Activated T-cell treated with anti-CD3 and anti-CD28 coated beads, Interleukin-2, amount 50 U/mL, for 4 hours (primary cell): ENCODE measurements around the gene EVA1A. TPM values are rescaled to one million over a fixed set of nuclear protein-coding genes. Genes with fewer than 3 reads are reported as not detected.

ENCODE experiments used
- ATAC-seq, 2 donors: fragments of 200-7000 bp; cut with Tn5 transposase; one replicate each; pipeline ENCODE4 v1.10.0; 2021
- DNase-seq: peaks from one replicate; pipeline ENCODE4 v3.0.0-alpha.2; 2020
- H3K27me3 Mint-ChIP-seq: one replicate; pipeline ENCODE4 v1.8.0; 2021; ENCODE audit warnings: low read depth, mixed read lengths
- H3K36me3 Mint-ChIP-seq: one replicate; pipeline ENCODE4 v1.8.0; 2022; ENCODE audit warnings: mixed read lengths; ENCODE audit not compliant: insufficient read depth
- H3K4me1 Mint-ChIP-seq: one replicate; pipeline ENCODE4 v1.8.0; 2021; ENCODE audit warnings: low read depth, mixed read lengths
- H3K4me3 Mint-ChIP-seq: one replicate; pipeline ENCODE4 v1.8.0; 2021; ENCODE audit warnings: mild to moderate bottlenecking, moderate library complexity, mixed read lengths
- H3K9me3 Mint-ChIP-seq: one replicate; pipeline ENCODE4 v1.8.0; 2021; ENCODE audit warnings: mixed read lengths
- total RNA-seq, 3 donors: library from RNA; stranded (reverse); gene quantifications; one replicate each; pipeline ENCODE4 v1.2.1, GENCODE V29; 2021

Gene EVA1A
- total RNA-seq, 3 donors from 2014 or later, result 0.13 TPM; not detected in 2

DNA sequence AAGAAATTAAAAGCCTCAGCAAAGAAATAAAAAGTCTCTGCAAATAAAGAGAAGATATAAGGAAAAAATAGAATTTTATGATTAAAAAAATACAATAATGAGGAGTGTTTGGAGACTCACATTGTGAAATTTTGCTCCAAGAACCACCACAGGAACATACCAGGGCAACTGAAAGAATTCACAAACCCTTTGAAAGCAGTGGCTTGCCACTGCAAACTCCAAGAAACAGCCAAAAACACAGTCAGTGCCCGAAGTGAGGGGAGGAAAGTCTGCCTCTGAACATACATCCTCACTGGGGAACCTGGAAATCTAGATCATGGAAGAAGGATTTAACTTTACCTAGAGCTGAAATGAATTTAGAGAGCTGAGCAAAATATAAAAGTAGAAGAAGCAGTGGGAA lies 33.1 kb downstream of the EVA1A start:
- Mint-ChIP-seq H3K4me3 (no peak overlapping the region), H3K27me3 (peaks cover 11% of the 10 kb centered on the region), H3K9me3 (no peaks in the 10 kb centered on the region), H3K4me1 (no peaks in the 10 kb centered on the region), H3K36me3 (no peaks in the 10 kb centered on the region)
- no peak for ATAC-seq
- DNase-seq, result no peak

GRCh38 chr2:75526842-75527241 lies 33.9 kb downstream of the EVA1A start:
- DNase-seq (no peak), ATAC-seq (no peak)
- no peaks in the 10 kb centered on the region for H3K4me1 Mint-ChIP-seq
- H3K4me3 Mint-ChIP-seq, result no peak overlapping the region
- H3K9me3 Mint-ChIP-seq, result no peaks in the 10 kb centered on the region
- H3K27me3 Mint-ChIP-seq, result peaks cover 11% of the 10 kb centered on the region
- H3K36me3 Mint-ChIP-seq, result no peaks in the 10 kb centered on the region

DNA sequence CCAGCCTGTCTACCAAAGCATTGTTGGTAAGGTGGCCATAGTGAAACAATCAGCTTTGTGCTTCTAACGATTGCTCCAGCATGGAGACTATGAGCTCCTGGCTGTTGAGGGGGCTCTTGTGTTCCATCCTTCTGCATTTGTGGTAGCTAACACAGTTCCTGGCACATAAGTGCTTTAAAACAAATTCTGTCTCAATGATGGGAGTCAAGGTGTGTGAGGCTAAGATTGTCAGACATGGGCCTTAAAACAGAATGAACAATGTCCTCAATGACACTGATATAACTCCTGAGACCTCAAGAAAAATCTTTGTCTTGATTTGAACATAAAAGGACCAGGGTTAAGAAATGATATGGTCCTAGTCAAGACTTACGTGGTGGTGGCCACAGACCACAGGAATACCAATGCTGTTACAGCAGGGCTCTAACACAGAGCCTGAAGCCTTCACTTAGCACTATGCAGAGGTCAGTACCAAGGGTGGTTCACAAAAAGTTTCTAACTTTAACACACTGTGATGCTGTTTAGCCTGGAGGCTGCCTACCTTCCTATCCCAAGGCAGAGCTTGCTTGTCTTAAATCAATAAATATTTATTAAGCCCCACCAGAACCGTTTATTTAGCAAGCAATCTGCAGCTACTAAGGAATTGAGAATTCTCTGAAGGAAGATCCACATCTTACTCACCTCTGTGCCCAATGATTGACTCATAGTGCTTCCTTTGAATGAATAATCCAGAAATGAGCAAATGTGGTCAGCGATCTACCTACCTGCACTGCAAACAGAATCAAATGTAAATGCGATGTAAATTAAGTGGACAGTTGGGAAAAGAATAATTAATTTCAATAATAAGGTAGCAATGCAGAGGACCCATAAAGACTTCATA lies 35.1 kb downstream of the EVA1A start:
- H3K36me3 Mint-ChIP-seq, result no peaks in the 10 kb centered on the region
- no peaks in the 10 kb centered on the region for H3K9me3 Mint-ChIP-seq
- no peaks in the 10 kb centered on the region for H3K4me1 Mint-ChIP-seq
- peaks cover 11% of the 10 kb centered on the region for H3K27me3 Mint-ChIP-seq
- ATAC-seq, result peak in 1 of 2 donors; percentile 21
- no peak for DNase-seq
- no peak overlapping the region for H3K4me3 Mint-ChIP-seq

GRCh38 chr2:75524276-75524911 lies 36.3 kb downstream of the EVA1A start:
- no peak for ATAC-seq
- no peak for DNase-seq
- no peaks in the 10 kb centered on the region for H3K36me3 Mint-ChIP-seq
- H3K9me3 Mint-ChIP-seq, result no peaks in the 10 kb centered on the region
- H3K27me3 Mint-ChIP-seq, result peaks cover 11% of the 10 kb centered on the region
- H3K4me1 Mint-ChIP-seq, result no peaks in the 10 kb centered on the region
- no peak overlapping the region for H3K4me3 Mint-ChIP-seq

DNA sequence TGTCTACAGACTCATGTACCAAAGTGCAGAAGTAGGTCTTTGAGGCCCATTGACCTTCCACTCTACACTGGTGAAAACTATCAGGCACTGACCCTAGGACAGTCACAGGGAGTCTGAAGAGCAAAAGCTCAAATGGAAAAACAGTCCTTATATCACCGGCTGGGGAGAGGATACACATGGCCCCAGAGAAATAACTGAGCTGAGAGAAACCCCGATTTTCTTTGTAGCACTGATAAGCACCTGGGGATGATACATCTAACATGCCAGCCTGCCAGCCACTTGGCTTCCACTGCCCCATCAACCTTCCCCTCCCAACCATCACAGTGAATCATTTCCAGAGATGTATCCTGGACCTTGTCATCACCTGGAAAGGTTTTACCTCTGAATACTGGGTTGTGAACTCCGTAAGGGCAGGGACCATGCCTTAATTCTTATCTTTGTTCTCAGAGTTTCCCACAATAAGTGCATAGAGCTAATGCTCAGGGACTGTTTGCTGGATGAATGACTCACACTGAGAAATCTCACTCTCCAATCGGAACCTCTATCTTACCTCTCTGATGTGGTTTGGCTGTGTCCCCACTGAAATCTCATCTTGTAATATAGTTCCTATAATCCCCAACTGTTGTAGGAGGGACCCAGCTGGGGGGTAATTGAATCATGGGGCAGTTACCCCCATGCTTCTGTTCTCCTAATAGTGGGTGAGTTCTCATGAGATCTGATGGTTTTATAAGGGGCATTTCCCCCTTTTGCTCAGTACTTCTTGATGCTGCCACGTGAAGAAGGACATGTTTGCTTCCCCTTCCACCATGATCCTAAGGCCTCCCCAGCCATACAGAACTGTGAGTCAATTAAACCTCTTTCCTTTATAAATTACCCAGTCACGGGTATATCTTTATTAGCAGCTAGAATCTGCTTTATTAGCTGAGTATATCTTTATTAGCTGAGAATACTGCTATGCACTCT lies 37.1 kb downstream of the EVA1A start:
- no peaks in the 10 kb centered on the region for H3K4me1 Mint-ChIP-seq
- no peak for DNase-seq
- no peak overlapping the region for H3K4me3 Mint-ChIP-seq
- H3K9me3 Mint-ChIP-seq, result no peaks in the 10 kb centered on the region
- H3K36me3 Mint-ChIP-seq, result no peaks in the 10 kb centered on the region
- peak; percentile 26 to 54 for ATAC-seq
- H3K27me3 Mint-ChIP-seq, result peaks cover 14% of the 10 kb centered on the region

- H3K27me3 Mint-ChIP-seq, result peaks cover 13% of the 10 kb centered on the region
- no peak for DNase-seq
- H3K4me1 Mint-ChIP-seq, result no peaks in the 10 kb centered on the region
These were observed 38.0 kb downstream of the EVA1A start for GRCh38 chr2:75522543-75523312.

GRCh38 chr2:75521225-75521872 lies 39.4 kb downstream of the EVA1A start:
- ATAC-seq (no peak), DNase-seq (no peak)
- no peaks in the 10 kb centered on the region for H3K36me3 Mint-ChIP-seq
- peaks cover 12% of the 10 kb centered on the region for H3K27me3 Mint-ChIP-seq
- no peak overlapping the region for H3K4me3 Mint-ChIP-seq
- no peaks in the 10 kb centered on the region for H3K9me3 Mint-ChIP-seq
- no peaks in the 10 kb centered on the region for H3K4me1 Mint-ChIP-seq

More at GRCh38 chr2:75522543-75523312, 38.0 kb downstream of the EVA1A start:
- no peaks in the 10 kb centered on the region for H3K9me3 Mint-ChIP-seq
- H3K4me3 Mint-ChIP-seq, result no peak overlapping the region
- no peak for ATAC-seq
- H3K36me3 Mint-ChIP-seq, result no peaks in the 10 kb centered on the region

GRCh38 chr2:75519843-75520242 lies 40.9 kb downstream of the EVA1A start:
- ATAC-seq, result no peak
- H3K4me3 Mint-ChIP-seq, result no peak overlapping the region
- no peak for DNase-seq
- H3K9me3 Mint-ChIP-seq, result no peaks in the 10 kb centered on the region
- H3K27me3 Mint-ChIP-seq, result peaks cover 12% of the 10 kb centered on the region
- no peaks in the 10 kb centered on the region for H3K4me1 Mint-ChIP-seq
- no peaks in the 10 kb centered on the region for H3K36me3 Mint-ChIP-seq

GRCh38 chr2:75518638-75519465 lies 41.9 kb downstream of the EVA1A start:
- Mint-ChIP-seq H3K36me3 (no peaks in the 10 kb centered on the region), H3K9me3 (no peaks in the 10 kb centered on the region), H3K27me3 (peaks cover 12% of the 10 kb centered on the region), H3K4me1 (no peaks in the 10 kb centered on the region), H3K4me3 (no peak overlapping the region)
- DNase-seq, result no peak
- no peak for ATAC-seq

DNA sequence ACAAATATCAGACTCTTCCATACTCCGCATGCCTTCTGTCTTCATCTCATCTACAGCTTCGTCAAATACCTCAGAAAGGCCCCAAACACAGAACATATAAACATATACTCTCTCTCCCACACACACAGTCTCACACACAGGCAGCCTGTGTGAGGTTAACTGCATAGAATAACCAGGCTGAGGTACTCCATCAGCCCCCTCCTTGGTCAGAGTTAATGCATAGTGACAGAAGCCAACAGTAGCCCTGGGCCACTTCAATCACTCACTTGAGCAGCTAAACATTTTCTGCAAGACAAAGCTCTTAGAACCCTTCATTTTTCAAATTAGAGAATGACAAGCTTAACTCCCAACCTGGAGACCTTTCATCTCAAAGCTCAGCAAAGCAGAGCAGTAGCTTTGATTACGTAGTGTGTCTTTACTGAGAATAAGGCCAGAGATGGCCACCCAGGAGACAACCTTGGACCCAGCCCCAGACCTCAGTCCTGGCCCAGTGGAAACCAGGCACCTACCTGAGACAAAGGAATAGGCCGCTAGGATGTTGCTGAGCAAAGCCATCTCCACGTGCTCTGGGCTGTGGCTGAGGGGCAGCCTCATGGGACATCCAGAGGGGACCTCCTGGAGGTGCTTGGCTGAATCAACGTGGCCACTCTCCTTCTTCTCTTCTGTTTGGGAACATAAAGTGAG lies 43.0 kb downstream of the EVA1A start:
- ATAC-seq (no peak), DNase-seq (no peak)
- H3K4me1 Mint-ChIP-seq, result no peaks in the 10 kb centered on the region
- no peak overlapping the region for H3K4me3 Mint-ChIP-seq
- peaks cover 12% of the 10 kb centered on the region for H3K27me3 Mint-ChIP-seq
- peaks cover 6% of the 10 kb centered on the region for H3K9me3 Mint-ChIP-seq
- no peaks in the 10 kb centered on the region for H3K36me3 Mint-ChIP-seq

DNA sequence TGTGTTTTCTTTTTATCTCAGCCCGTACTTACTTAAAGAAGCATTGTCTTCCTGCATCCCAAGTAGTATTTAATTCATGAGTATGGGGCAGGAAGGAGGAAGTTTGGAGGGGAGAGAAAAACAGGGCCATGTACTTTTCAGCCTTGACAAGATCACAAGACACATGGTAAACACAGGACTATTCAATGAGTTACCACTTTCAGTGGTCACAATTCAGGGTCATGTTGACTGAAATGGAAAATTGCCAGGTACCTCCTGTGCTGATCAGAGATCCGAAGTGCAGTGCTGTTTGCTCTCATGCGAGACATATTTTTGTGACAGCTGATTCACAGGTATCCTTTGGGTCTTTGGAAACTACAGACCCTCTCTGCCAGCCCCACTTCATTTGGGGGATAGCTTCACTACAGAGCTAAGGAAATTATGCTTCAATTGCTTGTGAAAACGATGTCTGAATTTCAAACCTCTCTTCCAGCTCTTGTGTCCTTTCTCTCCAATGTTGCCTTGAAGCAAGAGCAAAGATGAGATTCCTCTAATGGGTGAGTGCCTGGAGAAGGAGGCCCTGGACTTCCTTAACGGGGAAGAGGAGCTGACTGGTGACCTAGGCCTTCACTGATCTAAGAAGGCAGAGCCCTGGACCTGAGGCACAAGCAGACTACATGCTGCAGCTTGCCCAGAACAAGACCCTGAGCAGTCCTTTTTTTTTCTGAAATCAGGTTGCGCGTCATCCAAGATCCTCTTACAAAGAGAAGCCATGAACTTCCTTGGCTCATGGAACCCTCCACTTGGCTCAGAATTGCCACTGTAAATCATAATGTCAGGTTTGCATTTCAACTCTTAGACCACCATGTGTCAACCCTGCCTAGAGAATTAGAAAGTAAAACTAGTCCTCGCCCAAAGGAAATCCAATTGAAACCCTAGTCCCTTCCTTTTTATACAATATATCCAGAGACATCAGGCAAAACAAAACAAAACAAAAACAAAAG lies 44.1 kb downstream of the EVA1A start:
- no peaks in the 10 kb centered on the region for H3K4me1 Mint-ChIP-seq
- DNase-seq, result no peak
- no peak overlapping the region for H3K4me3 Mint-ChIP-seq
- no peak for ATAC-seq
- H3K36me3 Mint-ChIP-seq, result no peaks in the 10 kb centered on the region
- peaks cover 12% of the 10 kb centered on the region for H3K27me3 Mint-ChIP-seq
- peaks cover 16% of the 10 kb centered on the region for H3K9me3 Mint-ChIP-seq
